K562 treated with DMSO at 1 percent for 12 hours (cell line): ENCODE data around the gene RNU7-1. TPM values are rescaled to one million over a fixed set of nuclear protein-coding genes. Genes with fewer than 3 reads are reported as not detected.

Experiments used
- total RNA-seq: library from RNA; unstranded; fragments of 300-600 nt; gene quantifications from 2 replicates; pipeline ENCODE4 v1.2.3, GENCODE V29; 2022; ENCODE audit not compliant: insufficient read depth

The RNU7-1 gene
- total RNA-seq, result not detected in 2 replicates

GRCh38 chr12:6943722-6944380 is at the start of gene RNU7-1, which contains the start of gene C12orf57:
RNU7-1 (plus strand) TSS chr12:6943816.
C12orf57 (plus strand) TSS chr12:6944022; CDS start chr12:6944122, 100 bp downstream.

GRCh38 chr12:6904280-6905276 is 39.0 kb upstream of the RNU7-1 start, which contains the start of gene LRRC23:
LRRC23 (plus strand) TSS chr12:6904822; CDS start chr12:6905634, 812 bp downstream.

GRCh38 chr12:6914246-6914946 is 29.2 kb upstream of the RNU7-1 start, which contains the start of gene ENO2:
ENO2 (plus strand) TSS chr12:6914580; CDS start chr12:6915833, 1,253 bp downstream.

GRCh38 chr12:6927379-6928021 is 16.1 kb upstream of the RNU7-1 start, which contains the start of gene ATN1:
ATN1 (plus strand) TSS chr12:6927959; CDS start chr12:6934002, 6,043 bp downstream.

GRCh38 chr12:6950811-6951540 is 7.4 kb downstream of the RNU7-1 start, which contains the start of gene PTPN6:
PTPN6 (plus strand) TSS chr12:6951356; CDS start chr12:6951513, 157 bp downstream.

Other genes with a start within 250 kb of the RNU7-1 start
- gene PIANP, start 243.0 kb upstream of the RNU7-1 start, total RNA-seq, result not detected in 2 replicates
- 21.1 and 32.5 TPM in 2 replicates for gene COPS7A, start 219.8 kb upstream of the RNU7-1 start, total RNA-seq
- gene MLF2, start 190.7 kb upstream of the RNU7-1 start, total RNA-seq, result 133 and 149 TPM in 2 replicates
- gene PTMS, start 177.5 kb upstream of the RNU7-1 start, total RNA-seq, result 336 and 424 TPM in 2 replicates
- gene LAG3, start 171.3 kb upstream of the RNU7-1 start, total RNA-seq, result 0.92 and 1.6 TPM in 2 replicates
- 0.70 TPM in 1 of 2 replicates, not detected in the other for gene CD4, start 154.3 kb upstream of the RNU7-1 start, total RNA-seq
- 2.0 and 3.7 TPM in 2 replicates for gene GPR162, start 122.0 kb upstream of the RNU7-1 start, total RNA-seq
- gene P3H3, start 115.4 kb upstream of the RNU7-1 start, total RNA-seq, result 17.7 and 18.5 TPM in 2 replicates
- 3.0 and 3.1 TPM in 2 replicates for gene GNB3, start 102.9 kb upstream of the RNU7-1 start, total RNA-seq
- 32.5 and 43.7 TPM in 2 replicates for gene CDCA3, start 92.5 kb upstream of the RNU7-1 start, total RNA-seq
- 45.6 and 61.5 TPM in 2 replicates for gene USP5, start 91.7 kb upstream of the RNU7-1 start, total RNA-seq
- 410 and 515 TPM in 2 replicates for gene TPI1, start 76.3 kb upstream of the RNU7-1 start, total RNA-seq
- 5.4 and 6.6 TPM in 2 replicates for gene SPSB2, start 70.5 kb upstream of the RNU7-1 start, total RNA-seq
- gene LRRC23, start 39.0 kb upstream of the RNU7-1 start, total RNA-seq, result 4.7 and 13.1 TPM in 2 replicates
- gene ENO2, start 29.2 kb upstream of the RNU7-1 start, total RNA-seq, result 29.5 and 40.4 TPM in 2 replicates
- gene ATN1, start 15.9 kb upstream of the RNU7-1 start, total RNA-seq, result 15.3 and 39.8 TPM in 2 replicates
- 403 and 716 TPM in 2 replicates for gene C12orf57, start 206 bp downstream of the RNU7-1 start, total RNA-seq
- 8.0 and 8.3 TPM in 2 replicates for gene PTPN6, start 7.5 kb downstream of the RNU7-1 start, total RNA-seq
- gene PHB2, start 26.8 kb downstream of the RNU7-1 start, total RNA-seq, result 261 and 278 TPM in 2 replicates
- gene EMG1, start 27.1 kb downstream of the RNU7-1 start, total RNA-seq, result 14.9 and 18.5 TPM in 2 replicates
- 13.6 and 38.4 TPM in 2 replicates for gene LPCAT3, start 74.7 kb downstream of the RNU7-1 start, total RNA-seq
- gene C1S, start 116.9 kb downstream of the RNU7-1 start, total RNA-seq, result 2.8 TPM in 1 of 2 replicates, not detected in the other
- gene C1R, start 148.6 kb downstream of the RNU7-1 start, total RNA-seq, result 2.8 and 5.8 TPM in 2 replicates
- gene C1RL, start 165.4 kb downstream of the RNU7-1 start, total RNA-seq, result 5.0 and 16.1 TPM in 2 replicates
- 3.2 and 3.7 TPM in 2 replicates for gene RBP5, start 185.1 kb downstream of the RNU7-1 start, total RNA-seq
- 7.7 and 18.4 TPM in 2 replicates for gene CLSTN3, start 186.6 kb downstream of the RNU7-1 start, total RNA-seq
- gene PEX5, start 245.9 kb downstream of the RNU7-1 start, total RNA-seq, result 13.3 and 18.6 TPM in 2 replicates